ENCODE measurements around the gene DPY19L3.

DNA sequence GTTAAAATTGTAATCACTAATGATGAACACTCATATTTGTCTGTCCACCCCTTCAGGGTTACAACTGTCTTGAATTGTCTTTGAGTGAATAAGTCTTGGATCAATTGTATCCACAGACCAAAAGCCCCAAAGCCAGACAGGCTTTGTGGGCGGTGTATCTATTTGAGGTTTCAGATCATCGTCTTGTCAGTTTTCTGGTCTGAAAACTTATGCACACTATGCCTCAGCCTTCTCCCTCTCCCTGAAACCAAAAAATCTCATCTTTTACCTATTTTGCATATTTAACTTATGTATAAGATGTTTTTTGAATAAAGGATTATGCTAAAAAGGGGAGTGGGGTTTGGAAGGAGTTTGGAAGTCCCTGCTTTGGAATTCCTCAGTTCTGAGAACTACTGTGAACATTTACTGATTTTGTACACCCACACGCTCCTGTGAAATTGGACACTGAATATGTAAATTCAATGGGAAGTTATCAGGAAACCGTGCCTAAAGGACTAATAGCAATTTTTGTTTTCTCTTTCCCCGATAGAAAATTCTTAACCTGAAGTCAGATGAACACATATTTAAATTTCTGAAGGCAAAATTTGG is 52.1 kb downstream of the DPY19L3 start:
- TF ChIP-seq CTCF (IDR thresholded peaks at IDR 0.05) (no peak), POLR2AphosphoS5 (IDR thresholded peaks at IDR 0.05; ENCODE audit: insufficient read depth in 1 of 2, low read depth in 1 of 2) (no peak), POLR2A (IDR thresholded peaks at IDR 0.05) (no peak)

Data from vagina (tissue), 2 donors.